Measurements from ENCODE around the gene KATNB1.
A peak's percentile ranks its signal among the peaks of the same experiment; 100 is the strongest.

KATNB1 gene

DNA sequence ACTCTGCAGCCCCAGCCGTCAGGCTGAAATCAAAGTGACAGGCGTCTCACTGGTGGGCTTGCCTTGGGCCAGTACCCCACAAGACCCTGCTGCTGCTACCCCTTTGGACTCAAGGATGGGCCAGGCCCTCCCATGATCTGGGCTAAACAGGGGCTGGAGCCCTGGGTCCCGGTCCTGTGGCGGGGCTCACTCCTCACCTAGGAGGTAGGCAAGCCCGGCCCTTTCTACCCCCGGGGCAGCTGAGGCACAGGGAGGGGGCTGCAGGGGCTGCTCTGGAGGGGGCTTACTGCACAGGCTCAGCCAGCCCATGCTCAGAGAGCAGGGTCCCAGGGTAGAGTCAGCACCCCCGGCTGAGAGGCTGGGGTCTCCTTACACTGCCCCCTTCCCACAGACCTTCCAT is 23.6 kb downstream of the KATNB1 start:
- DNase-seq = no peak

GRCh38 chr16:57759541-57760356 is 24.2 kb downstream of the KATNB1 start:
- no peak for DNase-seq

GRCh38 chr16:57760357-57761160 is 25.0 kb downstream of the KATNB1 start:
- DNase-seq = no peak

DNA sequence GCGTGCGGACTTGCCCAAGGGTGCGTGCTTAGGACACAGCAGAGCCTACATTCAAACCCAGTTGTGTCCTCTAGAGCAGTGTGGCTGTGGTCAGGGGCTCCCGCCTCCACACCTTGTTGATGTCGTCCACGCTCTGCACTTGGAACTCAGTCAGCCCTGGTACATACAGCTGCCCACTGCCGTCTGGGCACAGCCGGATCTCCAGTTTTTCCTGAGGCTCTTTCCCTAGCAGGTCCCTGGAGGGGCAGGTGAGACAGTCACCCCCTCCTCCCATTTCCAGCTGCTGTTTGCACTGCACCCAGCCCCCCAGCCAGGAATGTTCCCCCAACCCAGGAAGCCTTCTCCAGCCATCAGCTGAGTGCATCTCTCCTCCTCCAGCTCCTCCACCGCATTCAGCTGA is 25.7 kb downstream of the KATNB1 start:
- DNase-seq = no peak

GRCh38 chr16:57761957-57762356 is 26.4 kb downstream of the KATNB1 start:
- DNase-seq = no peak

DNA sequence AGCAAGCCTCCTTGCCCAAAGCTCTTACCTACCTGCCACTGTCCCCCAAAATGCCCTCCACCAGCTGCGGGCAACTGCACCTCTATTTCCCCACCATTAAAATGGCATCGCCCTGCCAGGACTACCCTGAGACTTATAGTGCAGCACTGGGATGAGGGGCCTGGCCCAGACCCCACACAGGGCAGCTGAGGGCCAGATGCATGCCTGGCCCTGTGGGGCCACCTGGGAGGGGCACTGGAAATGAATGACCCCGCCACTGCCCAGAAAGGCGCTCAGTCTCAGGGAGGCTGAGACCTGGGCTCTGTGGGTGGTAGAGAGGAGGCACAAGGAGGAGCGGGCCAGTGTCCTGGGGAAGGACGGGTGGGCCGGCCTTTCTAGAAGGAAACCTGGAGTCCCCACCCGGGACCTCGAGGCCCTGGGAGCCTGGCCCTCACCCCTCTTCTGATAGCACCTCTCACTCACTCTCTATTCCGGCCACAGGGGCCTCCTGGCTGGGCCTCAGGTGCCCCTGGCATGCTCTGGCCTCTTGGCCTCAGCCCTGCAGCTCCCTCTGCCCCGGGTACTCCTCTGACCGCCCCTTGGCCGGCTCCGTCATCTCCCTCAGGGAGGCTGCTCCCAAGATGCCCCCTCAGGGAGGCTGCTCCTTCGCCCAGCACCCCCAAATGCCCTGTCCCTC is 26.9 kb downstream of the KATNB1 start:
- DNase-seq = no peak

DNA sequence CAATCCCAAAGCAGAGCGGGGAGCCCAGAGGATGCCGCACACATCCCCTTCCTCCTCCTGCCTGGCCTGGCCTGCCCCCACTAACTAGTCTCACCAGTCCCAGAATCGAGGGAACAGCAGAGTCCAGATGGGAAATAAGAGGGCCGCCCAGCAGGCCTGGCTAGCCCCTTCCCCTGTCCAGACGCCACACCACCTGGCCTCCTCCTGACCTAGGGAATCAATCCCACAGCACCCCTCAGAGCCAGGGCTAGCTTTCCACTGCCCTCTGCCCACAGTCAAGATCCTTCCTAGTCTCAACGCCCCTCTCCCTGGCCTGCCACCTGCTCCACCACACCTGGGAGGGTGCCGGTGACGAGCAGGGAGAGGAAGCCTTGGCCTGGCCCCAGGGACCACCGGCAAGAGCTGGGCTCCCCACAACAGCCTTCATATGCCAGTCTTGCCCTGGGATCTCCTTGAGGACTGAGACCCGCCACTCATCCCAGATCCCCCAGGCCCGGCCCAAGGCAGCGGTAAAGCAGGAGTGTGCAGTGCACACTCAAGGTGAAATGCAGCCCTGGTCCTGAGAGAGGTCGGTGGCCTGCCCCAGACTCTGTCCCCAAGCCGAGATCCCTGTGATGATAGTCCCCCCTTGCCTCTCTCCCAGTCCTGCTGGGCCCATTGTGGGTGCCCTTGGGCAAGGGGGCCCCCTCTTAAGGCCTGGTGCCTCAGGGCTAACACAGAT is 27.9 kb downstream of the KATNB1 start:
- DNase-seq = no peak

DNA sequence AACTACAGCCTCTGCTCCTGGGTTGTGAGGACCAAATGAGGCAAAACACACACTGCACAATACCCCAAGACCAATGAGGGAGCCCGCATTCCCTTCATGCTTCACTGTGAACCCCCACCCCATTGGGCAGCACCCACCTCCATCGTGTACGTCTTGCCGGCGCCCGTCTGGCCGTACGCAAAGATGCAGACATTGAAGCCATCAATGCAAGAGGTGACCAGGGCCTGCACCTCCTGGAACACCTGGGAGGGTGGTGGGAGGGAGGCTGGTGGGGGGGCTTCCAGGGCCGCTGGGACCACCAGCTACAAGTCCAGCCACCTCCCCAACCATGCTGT is 28.4 kb downstream of the KATNB1 start:
- no peak for DNase-seq

- DNase-seq = peak; percentile 47
Measured at GRCh38 chr16:57764341-57765159, 29.0 kb downstream of the KATNB1 start.

DNA sequence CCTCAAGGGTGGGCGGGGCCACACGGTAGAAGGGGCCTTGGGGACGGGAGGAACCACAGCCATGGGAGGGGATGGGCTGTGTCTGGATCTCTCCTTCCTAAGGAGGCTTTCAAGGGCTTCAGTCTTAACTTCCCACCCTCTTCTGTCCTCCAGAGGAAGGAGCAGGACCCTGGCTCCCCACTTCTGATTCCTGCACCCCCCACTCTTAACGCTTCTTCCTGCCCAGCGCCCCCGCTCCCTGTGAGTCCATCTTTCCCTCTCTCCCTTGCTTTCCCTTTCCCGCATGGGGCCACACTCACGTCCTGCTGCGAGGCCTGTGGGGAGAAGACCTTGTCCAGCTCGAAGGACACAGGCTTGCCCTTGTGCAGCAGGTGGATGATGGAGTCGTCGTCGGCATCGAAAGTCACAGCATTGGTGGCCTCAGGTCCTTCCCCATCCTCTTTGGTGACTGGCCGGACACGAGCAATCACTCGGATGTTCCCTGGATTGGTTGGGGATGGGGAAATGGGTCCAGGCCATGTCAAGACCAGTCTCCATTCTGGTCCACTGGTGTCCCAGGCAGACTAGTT is 29.7 kb downstream of the KATNB1 start:
- no peak for DNase-seq

DNA sequence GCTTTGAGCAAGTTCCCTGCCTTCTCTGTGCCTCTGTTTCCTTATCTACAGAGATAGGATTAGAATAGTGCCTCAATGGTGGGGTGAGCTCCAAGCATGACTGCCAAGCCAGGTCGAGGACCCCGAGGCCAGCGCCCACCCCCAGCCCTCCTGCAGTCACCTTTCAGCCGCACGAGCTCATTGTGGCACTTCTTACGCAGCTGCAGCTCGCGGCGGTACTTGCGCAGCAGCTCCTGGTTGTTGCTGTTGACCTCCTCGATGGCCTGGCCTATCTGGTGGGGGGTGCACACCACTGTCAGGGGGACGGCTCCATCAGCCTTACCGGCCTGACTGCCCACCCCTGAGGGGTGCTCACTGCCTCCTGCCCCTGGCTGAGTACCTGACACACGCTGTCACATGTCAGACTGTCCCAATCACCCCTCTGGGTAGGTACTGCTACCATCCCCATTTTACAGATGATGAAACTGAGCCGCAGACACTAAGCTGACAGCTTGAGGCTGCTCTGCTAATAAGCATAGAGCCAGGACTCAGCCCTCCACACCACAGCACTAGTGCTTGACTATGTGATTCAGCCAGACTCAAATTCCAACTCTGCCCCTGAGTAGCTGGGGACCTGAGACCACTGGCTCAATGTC is 31.3 kb downstream of the KATNB1 start:
- DNase-seq = no peak

DNA sequence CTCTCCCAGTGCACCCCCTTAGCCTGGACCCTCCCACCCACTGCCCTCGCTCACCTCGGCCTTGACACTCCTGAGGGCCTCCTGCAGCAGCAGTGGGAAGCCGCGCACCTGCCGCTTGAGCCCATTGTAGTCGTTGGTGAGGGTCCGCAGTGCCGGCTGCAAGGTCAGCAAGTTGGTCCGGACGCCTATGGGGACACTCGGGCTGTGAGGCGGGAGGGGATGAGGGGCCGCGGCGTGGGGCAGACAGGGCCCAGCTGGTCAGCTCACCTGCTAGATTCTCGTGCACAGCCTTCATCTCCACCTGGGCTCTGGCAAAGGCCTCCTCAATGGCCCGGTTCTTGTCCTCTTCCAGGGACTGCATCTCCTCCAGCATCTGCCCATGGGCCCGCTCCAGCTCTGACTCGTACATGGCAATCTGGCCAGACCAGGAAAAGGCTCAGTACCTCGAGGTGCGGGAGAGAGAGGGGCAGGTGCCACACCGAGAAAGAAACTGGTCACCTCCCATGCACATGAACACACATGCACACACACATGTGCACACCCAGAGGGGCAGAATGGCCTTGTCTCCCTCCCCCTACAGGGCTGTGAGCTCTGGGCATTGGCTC is 34.1 kb downstream of the KATNB1 start:
- no peak for DNase-seq

- DNase-seq = no peak
Measured at GRCh38 chr16:57770361-57770760, 34.8 kb downstream of the KATNB1 start.

DNA sequence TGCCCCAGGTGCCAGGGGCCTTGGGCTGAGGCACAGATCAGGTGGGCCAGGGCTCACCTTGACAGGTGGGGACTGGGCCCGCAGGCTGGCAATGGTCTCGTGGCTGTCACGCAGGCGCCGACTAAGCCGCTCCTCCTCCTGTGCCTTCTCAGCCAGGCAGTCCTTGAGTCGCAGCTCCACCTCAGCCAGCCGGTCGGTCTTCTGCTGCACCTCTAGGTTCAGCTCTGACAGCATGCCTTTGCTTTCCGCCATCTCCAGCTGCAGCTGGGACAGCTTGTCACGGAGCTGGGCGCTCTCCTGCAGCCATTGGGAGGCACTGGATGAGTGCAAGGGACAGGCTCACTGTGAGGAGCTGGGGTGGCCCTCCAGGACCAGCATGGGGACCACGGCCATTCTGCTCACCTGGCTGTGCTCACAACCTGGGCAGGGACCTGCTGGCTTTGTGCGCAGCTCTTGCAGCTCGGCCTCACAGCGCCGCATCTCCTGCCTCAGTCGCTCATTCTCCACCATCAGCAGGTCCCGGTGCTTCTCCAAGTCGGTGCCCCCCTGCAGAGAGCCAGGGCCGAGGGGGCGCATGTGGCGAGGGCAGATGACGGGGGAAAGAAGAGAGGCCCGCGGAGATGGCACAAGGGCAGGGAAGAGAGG is 35.7 kb downstream of the KATNB1 start:
- no peak for DNase-seq

- DNase-seq = no peak
Measured at GRCh38 chr16:57773019-57773418, 37.4 kb downstream of the KATNB1 start.

- DNase-seq = no peak
Measured at GRCh38 chr16:57773655-57774295, 38.2 kb downstream of the KATNB1 start.

GRCh38 chr16:57774705-57775285 is 39.2 kb downstream of the KATNB1 start:
- DNase-seq = no peak

GRCh38 chr16:57775661-57776469 is 40.3 kb downstream of the KATNB1 start:
- DNase-seq = peak; percentile 77

DNA sequence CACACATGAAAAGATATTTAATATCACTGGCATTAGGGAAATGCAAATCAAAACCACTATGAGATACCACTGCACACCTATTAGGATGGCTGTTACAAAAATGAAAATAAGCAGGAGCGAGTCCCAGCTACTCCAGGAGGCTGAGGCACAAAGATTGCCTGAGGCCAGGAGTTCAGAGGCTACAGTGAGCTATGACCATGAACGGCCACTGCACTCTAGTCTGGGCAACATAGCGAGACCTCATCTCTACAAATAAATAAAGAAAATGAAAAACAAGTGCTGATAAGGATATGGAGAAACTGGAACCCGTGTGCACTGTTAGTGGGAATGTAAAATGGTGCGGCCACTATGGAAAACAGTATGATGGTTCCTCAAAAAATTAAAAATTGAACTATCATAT is 43.1 kb downstream of the KATNB1 start:
- no peak for DNase-seq
